Lung (tissue), 12 donors: ENCODE results near the gene SRPK2. TPM values are rescaled to one million over a fixed set of nuclear protein-coding genes. Genes with fewer than 3 reads are reported as not detected.
A peak's percentile ranks its signal among the peaks of the same experiment; 100 is the strongest.
"Not testable (repeated sequence)": the region's sequence is repeated elsewhere in the genome, so short reads cannot be mapped to it uniquely, and the experiment has no call there.

Experiments
- ATAC-seq: fragments of 200-7000 bp; cut with Tn5 transposase; one replicate; pipeline ENCODE4 v1.9.1; 2020; ENCODE audit warnings: moderate number of reproducible peaks; ENCODE audit not compliant: insufficient read depth, low FRiP score
- DNase-seq, 3 donors: peaks; one replicate each; pipeline ENCODE4 v3.0.0-alpha.2; 2013 to 2017
- H3K27ac ChIP-seq, 2 donors: one replicate each; pipeline ENCODE4 v1.5.1; 2013; ENCODE audit warnings: mild to moderate bottlenecking in 2 of 2, moderate library complexity in 2 of 2, control low read depth in 1 of 2, inconsistent platforms in 1 of 2, low read depth in 1 of 2, low read length in 1 of 2
- H3K27me3 ChIP-seq, 3 donors: one replicate each; pipeline ENCODE4 v1.5.1; 2013; ENCODE audit warnings: low read length in 2 of 3; ENCODE audit not compliant: control insufficient read depth in 3 of 3, insufficient read depth in 3 of 3
- H3K36me3 ChIP-seq, 4 donors: one replicate each; pipeline ENCODE4 v1.5.1; 2013; ENCODE audit warnings: low read length in 4 of 4, mild to moderate bottlenecking in 1 of 4, moderate library complexity in 1 of 4; ENCODE audit not compliant: control insufficient read depth in 4 of 4, insufficient read depth in 4 of 4
- H3K4me1 ChIP-seq, 5 donors: one replicate each; pipeline ENCODE4 v1.5.1; 2013; ENCODE audit warnings: low read length in 5 of 5, mild to moderate bottlenecking in 2 of 5, moderate library complexity in 1 of 5; ENCODE audit not compliant: control insufficient read depth in 5 of 5, insufficient read depth in 5 of 5
- H3K4me3 ChIP-seq: one replicate; pipeline ENCODE4 v1.5.1; 2013; ENCODE audit warnings: mild to moderate bottlenecking, control low read depth, moderate library complexity
- H3K9ac ChIP-seq, 2 donors: one replicate each; pipeline ENCODE4 v1.5.1; 2013; ENCODE audit warnings: low read length in 2 of 2, control low read depth in 1 of 2; ENCODE audit not compliant: insufficient read depth in 1 of 2
- H3K9me3 ChIP-seq, 4 donors: one replicate each; pipeline ENCODE4 v1.5.1; 2013; ENCODE audit warnings: low read length in 3 of 4, mild to moderate bottlenecking in 1 of 4, moderate library complexity in 1 of 4; ENCODE audit not compliant: control insufficient read depth in 4 of 4, insufficient read depth in 3 of 4
- CTCF ChIP-seq: IDR thresholded peaks from 2 replicates; pipeline ENCODE4 v1.5.1; 2012; ENCODE audit warnings: mild to moderate bottlenecking; ENCODE audit errors: control extremely low read depth, extremely low read depth
- WGBS, 2 donors: extraction: QIAGEN DNeasy Blood & Tissue Kit; methylation state at CpG; one replicate each; pipeline ENCODE4 v1.1.7; 2013; 5-methylcytosine and 5-hydroxymethylcytosine counted together
- polyA plus RNA-seq, 2 donors: library from polyadenylated mRNA; stranded (reverse); fragments of 200-250 nt; gene quantifications; one replicate each; pipeline ENCODE4 v1.2.1, GENCODE V29; 2013
- total RNA-seq, 2 donors: library from RNA; depleted of rRNA in 1 of 2; stranded (reverse); fragments of >200 nt in 1 of 2; gene quantifications; one replicate each; pipeline ENCODE4 v1.2.1, GENCODE V29; 2014 to 2021
- donor health status: control.
- donor health status: control.
- donor health status: Bipolar disorder and iron deficiency.
- donor health status: healthy.
- donor health status: DM: yes; HTN: yes; CAD: no.

Gene SRPK2
- total and polyA plus RNA-seq, 4 donors, result 10.8 to 71.2 (median 23.2) TPM

GRCh38 chr7:105336009-105336408 lies 52.7 kb downstream of the SRPK2 start:
- H3K36me3 ChIP-seq, result no peaks in the 10 kb centered on the region
- ATAC-seq (no peak), DNase-seq (peak in 2 of 3 donors; percentile 31 to 49)
- no peak overlapping the region for H3K4me3 ChIP-seq
- WGBS, 2 donors, result 19 to 33% methylated on average over 1 of the region's 1 CpG
- H3K4me1 ChIP-seq, result peaks cover 0 to 4% (median 0%) of the 10 kb centered on the region in 5 donors
- H3K9me3 ChIP-seq, result no peaks in the 10 kb centered on the region
- no peak for TF ChIP-seq CTCF
- no peak overlapping the region for H3K27ac ChIP-seq
- no peaks in the 10 kb centered on the region for H3K27me3 ChIP-seq
- H3K9ac ChIP-seq, result no peak overlapping the region

- not testable (repeated sequence) for H3K9me3 ChIP-seq, H3K4me3 ChIP-seq
- 79 to 82% methylated on average over 5 of the region's 5 CpGs for WGBS, 2 donors
Measured at GRCh38 chr7:105332661-105333060, 56.1 kb downstream of the SRPK2 start.

GRCh38 chr7:105330526-105330925 lies 58.2 kb downstream of the SRPK2 start:
- H3K4me3 ChIP-seq, result no peak overlapping the region
- ATAC-seq (no peak), DNase-seq (no peak)
- no peak for TF ChIP-seq CTCF
- H3K9ac ChIP-seq, result no peak overlapping the region
- peaks cover 0 to 3% (median 0%) of the 10 kb centered on the region in 5 donors for H3K4me1 ChIP-seq
- H3K9me3 ChIP-seq, result no peaks in the 10 kb centered on the region
- no peaks in the 10 kb centered on the region for H3K36me3 ChIP-seq
- no peaks in the 10 kb centered on the region for H3K27me3 ChIP-seq
- no peak overlapping the region for H3K27ac ChIP-seq
- 92 to 93% methylated on average over 3 of the region's 3 CpGs for WGBS, 2 donors

More at GRCh38 chr7:105332661-105333060, 56.1 kb downstream of the SRPK2 start:
- not testable (repeated sequence) for H3K27ac ChIP-seq, H3K9ac ChIP-seq, H3K36me3 ChIP-seq, ATAC-seq, H3K4me1 ChIP-seq, DNase-seq, H3K27me3 ChIP-seq

GRCh38 chr7:105327201-105327600 lies 61.5 kb downstream of the SRPK2 start:
- no peaks in the 10 kb centered on the region for H3K27me3 ChIP-seq
- H3K9ac ChIP-seq, result no peak overlapping the region
- ATAC-seq (no peak), DNase-seq (no peak)
- no peak overlapping the region for H3K4me3 ChIP-seq
- no peaks in the 10 kb centered on the region for H3K36me3 ChIP-seq
- WGBS, 2 donors, result 72 to 91% methylated on average over 1 of the region's 1 CpG
- no peak for TF ChIP-seq CTCF
- H3K9me3 ChIP-seq, result no peaks in the 10 kb centered on the region
- H3K27ac ChIP-seq, result no peak overlapping the region
- H3K4me1 ChIP-seq, result peaks cover 0 to 1% (median 0%) of the 10 kb centered on the region in 5 donors
